PC-9 (cell line): ENCODE results near the gene MACROD2.

ENCODE experiments used
- CTCF ChIP-seq: fragments of 200-600 bp; sonication (generic); conservative IDR thresholded peaks from 2 replicates; pipeline ENCODE4 v1.6.1; 2017; ENCODE audit warnings: mixed run types, antibody characterized with exemption, mild to moderate bottlenecking, moderate library complexity
- EZH2 ChIP-seq: fragments of 200-600 bp; sonication (generic); IDR thresholded peaks from 2 replicates; pipeline ENCODE4 v1.8.0; 2017; ENCODE audit warnings: antibody characterized with exemption, low read depth

GRCh38 chr20:14883324-14883723 is 888.0 kb downstream of the MACROD2 start:
- TF ChIP-seq CTCF (no peak), EZH2 (no peak)
